Measurements from ENCODE around the gene VAT1L. TPM values are rescaled to one million over a fixed set of nuclear protein-coding genes. Genes with fewer than 3 reads are reported as not detected.

VAT1L gene, protein sequence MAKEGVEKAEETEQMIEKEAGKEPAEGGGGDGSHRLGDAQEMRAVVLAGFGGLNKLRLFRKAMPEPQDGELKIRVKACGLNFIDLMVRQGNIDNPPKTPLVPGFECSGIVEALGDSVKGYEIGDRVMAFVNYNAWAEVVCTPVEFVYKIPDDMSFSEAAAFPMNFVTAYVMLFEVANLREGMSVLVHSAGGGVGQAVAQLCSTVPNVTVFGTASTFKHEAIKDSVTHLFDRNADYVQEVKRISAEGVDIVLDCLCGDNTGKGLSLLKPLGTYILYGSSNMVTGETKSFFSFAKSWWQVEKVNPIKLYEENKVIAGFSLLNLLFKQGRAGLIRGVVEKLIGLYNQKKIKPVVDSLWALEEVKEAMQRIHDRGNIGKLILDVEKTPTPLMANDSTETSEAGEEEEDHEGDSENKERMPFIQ
- polyA plus RNA-seq, result 14.8 TPM
- long read RNA-seq, donor 1, partial matches to known transcripts, result 0 of 1 reads
- long read RNA-seq, donor 1, other reads (novel, unspliced or antisense), result 0 of 1 reads
- long read RNA-seq, donor 2, partial matches to known transcripts, result 0 of 1 reads
- long read RNA-seq, donor 2, other reads (novel, unspliced or antisense), result 0 of 1 reads
- long read RNA-seq, donor 3, result 0 reads
- long read RNA-seq, donor 4, result 0 reads
- long read RNA-seq, donor 5, partial matches to known transcripts, result 0 of 4 reads
- long read RNA-seq, donor 5, other reads (novel, unspliced or antisense), result 0 of 4 reads
- long read RNA-seq, donor 6, partial matches to known transcripts, result 12 of 14 reads
- long read RNA-seq, donor 6, other reads (novel, unspliced or antisense), result 0 of 14 reads
- long read RNA-seq, donor 7, partial matches to known transcripts, result 0 of 3 reads
- long read RNA-seq, donor 7, other reads (novel, unspliced or antisense), result 0 of 3 reads
- long read RNA-seq, donor 8, transcript VAT1L-201 (9 exons, 3,825 nt), result major isoform, 5 of 5 reads
- long read RNA-seq, donor 8, partial matches to known transcripts, result 0 of 5 reads
- long read RNA-seq, donor 8, other reads (novel, unspliced or antisense), result 0 of 5 reads
- long read RNA-seq, donor 9, transcript VAT1L-201 (9 exons, 3,825 nt), result major isoform, 7 of 7 reads
- long read RNA-seq, donor 9, partial matches to known transcripts, result 0 of 7 reads
- long read RNA-seq, donor 9, other reads (novel, unspliced or antisense), result 0 of 7 reads
- long read RNA-seq, donor 10, partial matches to known transcripts, result 0 of 3 reads
- long read RNA-seq, donor 10, other reads (novel, unspliced or antisense), result 0 of 3 reads
- long read RNA-seq, donor 11, transcript VAT1L-201 (9 exons, 3,825 nt), result major isoform, 6 of 6 reads
- long read RNA-seq, donor 11, partial matches to known transcripts, result 0 of 6 reads
- long read RNA-seq, donor 11, other reads (novel, unspliced or antisense), result 0 of 6 reads

- H3K36me3 ChIP-seq (ENCODE audit: control insufficient read depth, insufficient read depth, low read length), result no peaks in the 10 kb centered on the region
- peak within 1 kb of the TSS; percentile 37 for H3K4me3 ChIP-seq (ENCODE audit: low read length)
- H3K27me3 ChIP-seq (ENCODE audit: control insufficient read depth, insufficient read depth, low read length), result peaks cover 56% of the 10 kb centered on the region
- peak in 1 of 2 donors; percentile 47 for DNase-seq
- WGBS (ENCODE audit: insufficient coverage, low lambda C conversion rate), result no CpG with 5 or more reads among the region's 78 CpGs
- peaks cover 3% of the 10 kb centered on the region for H3K9me3 ChIP-seq (ENCODE audit: control insufficient read depth, low read depth, low read length)
- no peak within 1 kb of the TSS for H3K27ac ChIP-seq (ENCODE audit: low read length)
- no peaks in the 10 kb centered on the region for H3K4me1 ChIP-seq (ENCODE audit: control insufficient read depth, insufficient read depth, low read length)
Observed at GRCh38 chr16:77788181-77789084, at the start of gene VAT1L. Gene VAT1L, plus strand, starts transcription at chr16:77788564. Its CDS starts 119 bp downstream, at chr16:77788683.

DNA sequence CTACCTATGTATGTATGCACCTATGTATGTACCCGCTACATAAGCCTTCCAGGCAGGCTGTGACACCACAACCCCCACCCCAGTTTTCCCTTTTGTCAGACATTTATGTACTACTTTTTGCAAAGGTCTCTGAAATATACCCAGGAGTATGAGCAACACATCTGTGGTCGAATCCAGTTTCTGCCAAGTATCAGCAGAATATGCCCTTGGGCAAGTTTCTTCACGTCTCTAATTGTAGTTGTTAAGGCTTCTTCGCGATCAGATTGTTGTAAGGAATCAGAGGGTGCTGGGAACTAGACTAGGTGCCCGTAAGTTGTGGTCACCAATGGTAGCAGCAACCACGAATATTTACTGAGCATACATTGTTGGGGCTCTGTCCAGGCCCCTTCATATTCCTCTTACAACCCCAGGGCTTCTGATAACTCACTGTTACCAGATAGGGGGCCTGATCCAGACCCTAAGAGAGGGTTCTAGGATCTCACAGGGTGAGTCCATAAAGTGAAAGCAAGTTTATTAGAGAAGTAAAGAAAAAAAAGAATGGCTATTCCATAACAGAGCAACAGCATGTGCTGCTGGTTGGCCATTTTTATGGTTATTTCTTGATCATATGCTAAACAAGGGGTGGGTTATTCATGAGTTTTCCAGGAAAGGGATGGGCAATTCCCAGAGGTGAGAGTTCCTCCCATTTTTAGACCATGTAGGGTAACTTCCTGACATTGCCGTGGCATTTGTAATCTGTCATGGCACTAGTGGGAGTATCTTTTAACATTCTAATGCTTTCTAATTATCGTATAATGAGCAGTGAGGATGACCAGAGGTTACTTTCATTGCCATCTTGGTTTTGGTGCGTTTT is 49.4 kb upstream of the VAT1L start:
- no peaks in the 10 kb centered on the region for H3K4me1 ChIP-seq (ENCODE audit: control insufficient read depth, insufficient read depth, low read length)
- no CpG with 5 or more reads among the region's 10 CpGs for WGBS (ENCODE audit: insufficient coverage, low lambda C conversion rate)
- no peak for DNase-seq
- H3K4me3 ChIP-seq (ENCODE audit: low read length), result no peak overlapping the region
- H3K36me3 ChIP-seq (ENCODE audit: control insufficient read depth, insufficient read depth, low read length), result no peaks in the 10 kb centered on the region
- H3K27me3 ChIP-seq (ENCODE audit: control insufficient read depth, insufficient read depth, low read length), result no peaks in the 10 kb centered on the region
- H3K27ac ChIP-seq (ENCODE audit: low read length), result no peak overlapping the region
- no peaks in the 10 kb centered on the region for H3K9me3 ChIP-seq (ENCODE audit: control insufficient read depth, low read depth, low read length)

- Histone ChIP-seq H3K9me3 (ENCODE audit: control insufficient read depth, low read depth, low read length) (no peaks in the 10 kb centered on the region), H3K4me1 (ENCODE audit: control insufficient read depth, insufficient read depth, low read length) (no peaks in the 10 kb centered on the region), H3K27me3 (ENCODE audit: control insufficient read depth, insufficient read depth, low read length) (no peaks in the 10 kb centered on the region), H3K36me3 (ENCODE audit: control insufficient read depth, insufficient read depth, low read length) (no peaks in the 10 kb centered on the region), H3K27ac (ENCODE audit: low read length) (no peak overlapping the region), H3K4me3 (ENCODE audit: low read length) (no peak overlapping the region)
- no peak for DNase-seq
- no CpG with 5 or more reads among the region's 1 CpG for WGBS (ENCODE audit: insufficient coverage, low lambda C conversion rate)
Observed at GRCh38 chr16:77739559-77739892, 48.8 kb upstream of the VAT1L start.

GRCh38 chr16:77744141-77744540 is 44.2 kb upstream of the VAT1L start:
- H3K4me1 ChIP-seq (ENCODE audit: control insufficient read depth, insufficient read depth, low read length), result no peaks in the 10 kb centered on the region
- no peak overlapping the region for H3K27ac ChIP-seq (ENCODE audit: low read length)
- no peak overlapping the region for H3K4me3 ChIP-seq (ENCODE audit: low read length)
- H3K9me3 ChIP-seq (ENCODE audit: control insufficient read depth, low read depth, low read length), result no peaks in the 10 kb centered on the region
- WGBS (ENCODE audit: insufficient coverage, low lambda C conversion rate), result no CpG with 5 or more reads among the region's 4 CpGs
- DNase-seq, result no peak
- no peaks in the 10 kb centered on the region for H3K36me3 ChIP-seq (ENCODE audit: control insufficient read depth, insufficient read depth, low read length)
- no peaks in the 10 kb centered on the region for H3K27me3 ChIP-seq (ENCODE audit: control insufficient read depth, insufficient read depth, low read length)

GRCh38 chr16:77745972-77746371 is 42.4 kb upstream of the VAT1L start:
- Histone ChIP-seq H3K27ac (ENCODE audit: low read length) (no peak overlapping the region), H3K9me3 (ENCODE audit: control insufficient read depth, low read depth, low read length) (no peaks in the 10 kb centered on the region), H3K4me1 (ENCODE audit: control insufficient read depth, insufficient read depth, low read length) (no peaks in the 10 kb centered on the region), H3K4me3 (ENCODE audit: low read length) (no peak overlapping the region), H3K36me3 (ENCODE audit: control insufficient read depth, insufficient read depth, low read length) (no peaks in the 10 kb centered on the region), H3K27me3 (ENCODE audit: control insufficient read depth, insufficient read depth, low read length) (no peaks in the 10 kb centered on the region)
- WGBS (ENCODE audit: insufficient coverage, low lambda C conversion rate), result no CpG with 5 or more reads among the region's 1 CpG
- no peak for DNase-seq

- Histone ChIP-seq H3K27ac (ENCODE audit: low read length) (no peak overlapping the region), H3K27me3 (ENCODE audit: control insufficient read depth, insufficient read depth, low read length) (no peaks in the 10 kb centered on the region), H3K4me1 (ENCODE audit: control insufficient read depth, insufficient read depth, low read length) (no peaks in the 10 kb centered on the region), H3K9me3 (ENCODE audit: control insufficient read depth, low read depth, low read length) (no peaks in the 10 kb centered on the region), H3K4me3 (ENCODE audit: low read length) (no peak overlapping the region), H3K36me3 (ENCODE audit: control insufficient read depth, insufficient read depth, low read length) (no peaks in the 10 kb centered on the region)
- no peak for DNase-seq
- WGBS (ENCODE audit: insufficient coverage, low lambda C conversion rate), result 81% methylated on average over 5 of the region's 7 CpGs
Observed at GRCh38 chr16:77748421-77749005, 39.9 kb upstream of the VAT1L start.

DNA sequence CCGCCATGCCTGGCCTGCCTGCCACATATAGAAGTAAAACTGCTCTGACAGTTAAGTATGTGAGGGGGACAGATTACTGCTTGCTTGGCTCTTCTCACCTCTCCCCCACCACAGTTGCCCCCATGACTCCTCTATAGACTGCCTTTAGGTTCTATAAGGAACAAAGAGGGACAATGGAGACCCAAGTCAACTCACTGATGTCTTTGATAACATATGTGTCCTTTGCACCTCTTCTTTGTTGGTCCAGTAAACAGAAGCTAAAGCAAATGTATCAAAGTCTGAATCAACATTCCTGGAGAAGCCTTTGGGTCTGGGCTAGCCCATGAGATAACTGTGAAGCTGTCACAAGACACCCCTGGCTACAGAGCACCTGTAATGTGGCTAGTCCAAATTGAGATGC is 38.9 kb upstream of the VAT1L start:
- Histone ChIP-seq H3K27ac (ENCODE audit: low read length) (no peak overlapping the region), H3K4me1 (ENCODE audit: control insufficient read depth, insufficient read depth, low read length) (no peaks in the 10 kb centered on the region), H3K4me3 (ENCODE audit: low read length) (no peak overlapping the region), H3K36me3 (ENCODE audit: control insufficient read depth, insufficient read depth, low read length) (no peaks in the 10 kb centered on the region), H3K9me3 (ENCODE audit: control insufficient read depth, low read depth, low read length) (no peaks in the 10 kb centered on the region), H3K27me3 (ENCODE audit: control insufficient read depth, insufficient read depth, low read length) (no peaks in the 10 kb centered on the region)
- no peak for DNase-seq
- WGBS (ENCODE audit: insufficient coverage, low lambda C conversion rate), result no CpG with 5 or more reads among the region's 1 CpG

DNA sequence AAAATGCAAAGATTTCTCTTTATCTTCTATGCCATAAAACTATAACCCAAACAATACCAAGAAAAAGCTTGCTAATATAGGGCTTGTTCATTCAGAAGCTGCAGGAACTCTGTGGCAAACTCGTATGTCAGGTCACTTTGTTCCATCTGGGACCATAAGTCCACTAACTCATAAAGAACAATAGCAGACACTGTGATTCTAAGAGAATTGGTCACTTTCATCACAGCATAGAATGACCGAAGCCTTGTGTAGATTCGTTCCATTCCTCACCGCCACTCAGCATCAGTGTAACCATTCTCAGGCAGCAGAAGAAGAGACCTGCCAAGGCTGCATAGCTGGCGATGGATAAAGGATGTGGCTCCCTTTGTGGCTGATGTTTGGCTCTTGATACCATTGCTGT is 30.3 kb upstream of the VAT1L start:
- DNase-seq, result no peak
- Histone ChIP-seq H3K4me1 (ENCODE audit: control insufficient read depth, insufficient read depth, low read length) (no peaks in the 10 kb centered on the region), H3K27me3 (ENCODE audit: control insufficient read depth, insufficient read depth, low read length) (no peaks in the 10 kb centered on the region), H3K27ac (ENCODE audit: low read length) (no peak overlapping the region), H3K9me3 (ENCODE audit: control insufficient read depth, low read depth, low read length) (no peaks in the 10 kb centered on the region), H3K4me3 (ENCODE audit: low read length) (no peak overlapping the region), H3K36me3 (ENCODE audit: control insufficient read depth, insufficient read depth, low read length) (no peaks in the 10 kb centered on the region)
- no CpG with 5 or more reads among the region's 5 CpGs for WGBS (ENCODE audit: insufficient coverage, low lambda C conversion rate)

Data from large intestine (tissue), 12 donors.